Measurements from ENCODE around the gene BEND4.

BEND4 gene

DNA sequence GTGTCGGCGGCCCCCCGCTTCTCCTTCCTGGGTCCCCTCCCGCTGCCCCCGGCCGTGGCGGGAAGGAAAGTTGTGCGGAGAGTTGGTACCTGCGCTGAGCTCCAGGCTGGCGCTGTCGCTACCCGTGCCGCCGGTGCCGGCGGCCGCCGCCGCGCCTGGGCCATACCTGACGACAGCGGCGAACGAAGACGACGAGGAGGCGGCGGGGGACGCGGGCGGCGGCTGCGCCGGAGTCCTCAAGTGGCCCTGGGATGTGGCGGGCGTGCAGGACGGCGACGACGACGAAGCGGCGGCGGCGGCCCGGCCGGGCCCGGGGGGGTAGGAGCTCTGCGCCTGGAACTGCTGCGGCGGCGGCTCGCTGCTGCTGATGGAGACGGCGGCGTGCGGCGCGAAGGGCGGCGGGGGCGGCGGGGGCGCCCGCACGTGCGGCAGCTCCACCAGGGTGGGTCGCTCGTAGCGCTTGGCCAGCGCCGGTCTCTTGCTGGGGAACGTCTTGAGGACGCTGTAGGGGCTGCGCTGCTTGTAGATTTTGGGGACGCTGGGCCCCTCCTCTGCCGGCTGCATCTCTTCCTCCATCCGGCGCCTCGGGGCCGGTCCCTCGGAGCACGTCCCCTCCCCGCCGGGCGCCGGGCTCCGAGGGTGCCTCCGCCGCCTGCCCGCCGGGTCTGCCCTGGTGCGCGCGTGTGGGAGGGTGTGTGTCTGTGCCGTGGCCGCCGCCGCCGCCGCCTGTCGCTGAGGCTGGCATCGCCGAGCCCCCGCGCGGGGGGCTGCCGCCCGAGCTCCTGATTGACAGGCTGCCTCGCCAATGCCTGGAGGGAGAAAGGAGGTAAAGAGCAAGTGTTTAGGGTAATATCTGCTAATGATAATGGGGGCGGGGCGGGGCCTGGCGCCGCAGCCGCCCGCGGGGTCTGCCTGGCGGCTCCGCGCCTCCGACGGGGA, 618 bp downstream of the BEND4 start:
- no peak for DNase-seq (ENCODE audit: low read depth in 1 of 2, low spot score in 1 of 2)
- H3K27ac ChIP-seq (replicated peaks) = no peak overlapping the region
- TF ChIP-seq, protein P1, sequence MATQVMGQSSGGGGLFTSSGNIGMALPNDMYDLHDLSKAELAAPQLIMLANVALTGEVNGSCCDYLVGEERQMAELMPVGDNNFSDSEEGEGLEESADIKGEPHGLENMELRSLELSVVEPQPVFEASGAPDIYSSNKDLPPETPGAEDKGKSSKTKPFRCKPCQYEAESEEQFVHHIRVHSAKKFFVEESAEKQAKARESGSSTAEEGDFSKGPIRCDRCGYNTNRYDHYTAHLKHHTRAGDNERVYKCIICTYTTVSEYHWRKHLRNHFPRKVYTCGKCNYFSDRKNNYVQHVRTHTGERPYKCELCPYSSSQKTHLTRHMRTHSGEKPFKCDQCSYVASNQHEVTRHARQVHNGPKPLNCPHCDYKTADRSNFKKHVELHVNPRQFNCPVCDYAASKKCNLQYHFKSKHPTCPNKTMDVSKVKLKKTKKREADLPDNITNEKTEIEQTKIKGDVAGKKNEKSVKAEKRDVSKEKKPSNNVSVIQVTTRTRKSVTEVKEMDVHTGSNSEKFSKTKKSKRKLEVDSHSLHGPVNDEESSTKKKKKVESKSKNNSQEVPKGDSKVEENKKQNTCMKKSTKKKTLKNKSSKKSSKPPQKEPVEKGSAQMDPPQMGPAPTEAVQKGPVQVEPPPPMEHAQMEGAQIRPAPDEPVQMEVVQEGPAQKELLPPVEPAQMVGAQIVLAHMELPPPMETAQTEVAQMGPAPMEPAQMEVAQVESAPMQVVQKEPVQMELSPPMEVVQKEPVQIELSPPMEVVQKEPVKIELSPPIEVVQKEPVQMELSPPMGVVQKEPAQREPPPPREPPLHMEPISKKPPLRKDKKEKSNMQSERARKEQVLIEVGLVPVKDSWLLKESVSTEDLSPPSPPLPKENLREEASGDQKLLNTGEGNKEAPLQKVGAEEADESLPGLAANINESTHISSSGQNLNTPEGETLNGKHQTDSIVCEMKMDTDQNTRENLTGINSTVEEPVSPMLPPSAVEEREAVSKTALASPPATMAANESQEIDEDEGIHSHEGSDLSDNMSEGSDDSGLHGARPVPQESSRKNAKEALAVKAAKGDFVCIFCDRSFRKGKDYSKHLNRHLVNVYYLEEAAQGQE (IDR thresholded peaks at IDR 0.05; ENCODE audit: insufficient replicate concordance, low read depth) = no peak
- TF ChIP-seq GABPA (IDR thresholded peaks at IDR 0.05; ENCODE audit: low read depth) (no peak), POLR2AphosphoS5 (IDR thresholded peaks at IDR 0.05; ENCODE audit: low read depth) (no peak), SPI1 (IDR thresholded peaks at IDR 0.05; ENCODE audit: borderline replicate concordance, low read depth) (no peak)
- TF ChIP-seq, protein P2, sequence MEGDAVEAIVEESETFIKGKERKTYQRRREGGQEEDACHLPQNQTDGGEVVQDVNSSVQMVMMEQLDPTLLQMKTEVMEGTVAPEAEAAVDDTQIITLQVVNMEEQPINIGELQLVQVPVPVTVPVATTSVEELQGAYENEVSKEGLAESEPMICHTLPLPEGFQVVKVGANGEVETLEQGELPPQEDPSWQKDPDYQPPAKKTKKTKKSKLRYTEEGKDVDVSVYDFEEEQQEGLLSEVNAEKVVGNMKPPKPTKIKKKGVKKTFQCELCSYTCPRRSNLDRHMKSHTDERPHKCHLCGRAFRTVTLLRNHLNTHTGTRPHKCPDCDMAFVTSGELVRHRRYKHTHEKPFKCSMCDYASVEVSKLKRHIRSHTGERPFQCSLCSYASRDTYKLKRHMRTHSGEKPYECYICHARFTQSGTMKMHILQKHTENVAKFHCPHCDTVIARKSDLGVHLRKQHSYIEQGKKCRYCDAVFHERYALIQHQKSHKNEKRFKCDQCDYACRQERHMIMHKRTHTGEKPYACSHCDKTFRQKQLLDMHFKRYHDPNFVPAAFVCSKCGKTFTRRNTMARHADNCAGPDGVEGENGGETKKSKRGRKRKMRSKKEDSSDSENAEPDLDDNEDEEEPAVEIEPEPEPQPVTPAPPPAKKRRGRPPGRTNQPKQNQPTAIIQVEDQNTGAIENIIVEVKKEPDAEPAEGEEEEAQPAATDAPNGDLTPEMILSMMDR (IDR thresholded peaks at IDR 0.05; ENCODE audit: insufficient read depth, low read length) = no peak
- H3K27me3 ChIP-seq (ENCODE audit: insufficient read depth, poor library complexity, severe bottlenecking) = peaks cover 45% of the 10 kb centered on the region
- peak overlapping the region; percentile 15; the same call in 1 of the 2 replicates for H3K4me3 ChIP-seq (replicated peaks; ENCODE audit: insufficient read depth, low read length)

DNA sequence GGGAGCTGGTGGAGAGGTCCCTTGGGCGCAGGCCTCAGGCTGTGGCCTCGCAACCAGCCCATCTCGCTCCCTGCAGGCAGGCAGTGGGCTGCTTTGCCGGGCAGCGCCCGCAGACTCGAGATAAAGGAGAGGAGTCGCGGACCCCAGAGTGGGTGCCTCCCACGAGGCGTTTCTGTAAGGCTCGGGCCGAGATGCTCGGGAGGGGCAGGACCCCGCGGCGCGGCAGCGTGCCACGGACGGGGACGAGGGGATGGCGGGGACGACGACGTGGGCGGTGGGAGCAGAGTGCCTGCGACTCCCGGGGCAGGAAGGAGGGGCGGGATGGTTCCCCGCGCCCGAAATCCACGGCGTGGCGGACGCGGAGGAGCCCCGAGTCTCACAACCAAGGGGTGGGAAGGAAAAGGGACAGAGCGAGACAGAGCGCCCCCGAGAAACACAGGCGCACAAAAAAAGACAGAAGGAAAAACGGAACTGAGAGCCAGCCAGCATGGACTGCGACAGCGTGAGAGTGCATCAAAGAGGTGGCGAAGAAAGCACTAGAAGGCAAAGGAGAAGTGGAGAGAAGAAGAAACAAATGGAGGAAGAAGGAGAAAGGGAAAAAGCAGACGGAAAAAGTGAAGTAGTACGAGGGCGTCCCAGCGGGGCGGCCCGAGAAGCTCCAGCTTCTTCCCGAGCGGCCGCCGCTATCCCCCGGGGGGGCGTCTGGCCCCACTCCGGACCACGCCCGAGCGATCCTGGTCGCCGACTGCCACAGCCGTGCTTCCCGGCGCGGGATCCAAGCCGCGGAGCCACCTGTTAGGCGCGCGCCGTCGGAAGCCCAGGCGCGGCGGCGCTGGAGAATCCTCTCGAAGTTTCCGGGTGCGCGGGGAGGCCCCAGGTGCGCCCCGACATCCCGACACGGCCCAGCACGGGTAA, 1.5 kb downstream of the BEND4 start:
- DNase-seq (ENCODE audit: low read depth in 1 of 2, low spot score in 1 of 2) = peak in 1 of 2 experiments; percentile 13
- H3K27me3 ChIP-seq (ENCODE audit: insufficient read depth, poor library complexity, severe bottlenecking) = peaks cover 45% of the 10 kb centered on the region

DNA sequence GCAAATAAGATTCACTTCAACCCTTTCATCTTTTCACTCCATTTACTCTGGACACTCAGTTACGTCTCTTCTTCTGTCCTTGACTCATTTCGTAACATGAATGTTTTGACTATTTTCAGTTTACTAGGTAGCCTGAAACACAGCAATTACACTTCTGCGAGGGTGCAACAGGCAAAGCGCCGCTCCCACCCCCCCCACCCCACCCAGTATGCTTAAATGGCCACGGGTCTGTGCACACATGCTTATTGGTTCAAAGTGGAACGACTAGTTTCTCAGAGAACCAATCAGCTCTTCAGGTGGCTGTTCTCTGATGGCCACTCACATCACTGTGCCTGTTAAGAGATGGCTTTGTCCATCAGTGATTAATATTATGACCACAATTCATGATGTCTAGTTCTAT, 3.5 kb downstream of the BEND4 start:
- Histone ChIP-seq H3K4me3 (replicated peaks; ENCODE audit: insufficient read depth, low read length) (no peak overlapping the region), H3K27ac (replicated peaks) (no peak overlapping the region), H3K27me3 (ENCODE audit: insufficient read depth, poor library complexity, severe bottlenecking) (peaks cover 43% of the 10 kb centered on the region)
- TF ChIP-seq POLR2AphosphoS5 (IDR thresholded peaks at IDR 0.05; ENCODE audit: low read depth) = no peak
- TF ChIP-seq, protein P2 (IDR thresholded peaks at IDR 0.05; ENCODE audit: insufficient read depth, low read length) = no peak
- no peak for DNase-seq (ENCODE audit: low read depth in 1 of 2, low spot score in 1 of 2)

More for the DNA sequence above, 1.5 kb downstream of the BEND4 start:
- H3K4me3 ChIP-seq (replicated peaks; ENCODE audit: insufficient read depth, low read length) = peak overlapping the region; percentile 15
- TF ChIP-seq, protein P2 (IDR thresholded peaks at IDR 0.05; ENCODE audit: insufficient read depth, low read length) = no peak
- peak; percentile 81 for TF ChIP-seq SPI1 (IDR thresholded peaks at IDR 0.05; ENCODE audit: borderline replicate concordance, low read depth)
- TF ChIP-seq, protein P1 (IDR thresholded peaks at IDR 0.05; ENCODE audit: insufficient replicate concordance, low read depth) = no peak
- no peak overlapping the region for H3K27ac ChIP-seq (replicated peaks)
